HepG2 (cell line): ENCODE measurements around the gene MCM3. TPM values are rescaled to one million over a fixed set of nuclear protein-coding genes. Genes with fewer than 3 reads are reported as not detected.

Source experiments
- ATAC-seq: fragments of 200-7000 bp; cut with Tn5 transposase; 3 replicates; pipeline ENCODE4 v1.9.1; 2020; ENCODE audit warnings: mild to moderate bottlenecking, moderate library complexity
- BruUV-seq: library from RNA; stranded (reverse); fragments of 400-500 nt; replicated peaks from 2 replicates; lab custom pipeline; 2021; lab: Mats Ljungman, UMichigan
- CTCF ChIA-PET: fragments of 300-600 bp; formaldehyde crosslinking; extraction: SDS; loops from one replicate; lab custom pipeline; 2021; ENCODE audit warnings: low total read pairs, inconsistent platforms, low intra/inter-chr PET ratio; lab: Yijun Ruan, JAX
- POLR2A ChIA-PET: fragments of 350-600 bp; sonication (Branson Sonifier 250); formaldehyde crosslinking; loops from one replicate; lab custom pipeline; 2020; ENCODE audit warnings: antibody characterized with exemption, inconsistent platforms; lab: Yijun Ruan, JAX
- DNase-seq: peaks from one replicate; pipeline ENCODE4 v3.0.0-alpha.2; 2015; ENCODE audit warnings: low spot score
- FAIRE-seq: peaks from 3 replicates; lab custom pipeline; 2011; peaks lifted over from hg19 to GRCh38; lab: Jason Lieb, UNC
- H2AFZ ChIP-seq: one replicate; pipeline ENCODE4 v1.6.1; 2011; ENCODE audit warnings: low read length, inconsistent platforms
- H3K27ac ChIP-seq: fragments of 300-600 bp; 3 replicates; pipeline ENCODE4 v1.8.0; 2011; ENCODE audit warnings: mixed run types, mild to moderate bottlenecking, mixed read lengths, low read length, inconsistent platforms; ENCODE audit not compliant: insufficient read depth; ENCODE audit errors: extremely low read length
- H3K27me3 ChIP-seq, 2 experiments: fragments of 200-600 bp in 1 of 2; 2 replicates in 1 of 2; 3 replicates in 1 of 2; pipeline versions ENCODE4 v1.6.0 to v1.8.0; 2011; ENCODE audit warnings: low read length in 2 of 2, mild to moderate bottlenecking in 2 of 2, moderate library complexity in 2 of 2, inconsistent platforms in 1 of 2; ENCODE audit not compliant: insufficient read depth in 2 of 2, control insufficient read depth in 1 of 2
- H3K36me3 ChIP-seq, 2 experiments: fragments of 200-600 bp in 1 of 2; replicated peaks in 1 of 2; 2 replicates in 1 of 2; 3 replicates in 1 of 2; pipeline versions ENCODE4 v1.5.1 to v1.8.0; 2011; ENCODE audit warnings: low read length in 2 of 2, inconsistent platforms in 1 of 2; ENCODE audit not compliant: insufficient read depth in 2 of 2, control insufficient read depth in 1 of 2
- H3K4me1 ChIP-seq: 2 replicates; pipeline ENCODE4 v1.5.1; 2012; ENCODE audit warnings: low read length, inconsistent platforms; ENCODE audit not compliant: insufficient read depth
- H3K4me2 ChIP-seq: 2 replicates; pipeline ENCODE4 v1.6.0; 2011; ENCODE audit warnings: low read depth, low read length, inconsistent platforms
- H3K4me3 ChIP-seq, 3 experiments: fragments of 200-600 bp in 1 of 3; sonication (generic), shearing (Covaris generic) in 1 of 3; replicated peaks in 1 of 3; 2 replicates each; pipeline ENCODE4 v1.5.1; 2011 to 2016; ENCODE audit warnings: low read length in 3 of 3, inconsistent platforms in 2 of 3, low read depth in 2 of 3, mild to moderate bottlenecking in 2 of 3, control low read depth in 1 of 3, mixed read lengths in 1 of 3; ENCODE audit not compliant: insufficient read depth in 1 of 3
- H3K79me2 ChIP-seq: one replicate; pipeline ENCODE4 v1.6.1; 2011; ENCODE audit warnings: low read length, inconsistent platforms; ENCODE audit not compliant: insufficient read depth
- H3K9ac ChIP-seq: 2 replicates; pipeline ENCODE4 v1.6.0; 2011; ENCODE audit warnings: mild to moderate bottlenecking, low read depth, low read length, inconsistent platforms; ENCODE audit not compliant: insufficient read depth
- H3K9me3 ChIP-seq: 2 replicates; pipeline ENCODE4 v1.5.1; 2012; ENCODE audit warnings: mild to moderate bottlenecking, low read length
- H4K20me1 ChIP-seq: 2 replicates; pipeline ENCODE4 v1.6.0; 2011; ENCODE audit warnings: inconsistent platforms, mild to moderate bottlenecking, low read length, moderate library complexity; ENCODE audit not compliant: insufficient read depth
- FOXA3 ChIP-seq: IDR thresholded peaks from 2 replicates; pipeline ENCODE4 v1.6.1; 2016; ENCODE audit warnings: missing genetic modification reagents, missing compliant biosample characterization
- GABPB1 ChIP-seq: IDR thresholded peaks from 2 replicates; pipeline ENCODE4 v1.6.1; 2016; ENCODE audit warnings: mild to moderate bottlenecking, missing genetic modification reagents, moderate library complexity, missing compliant biosample characterization
- MAFG ChIP-seq: sonication (generic); formaldehyde crosslinking; IDR thresholded peaks from 2 replicates; pipeline ENCODE4 v1.5.1; 2020; ENCODE audit warnings: mild to moderate bottlenecking, missing genetic modification reagents
- SMAD3 ChIP-seq: sonication (generic); formaldehyde crosslinking; IDR thresholded peaks from 2 replicates; pipeline ENCODE4 v1.4.0; 2020; ENCODE audit warnings: missing genetic modification reagents
- SOX5 ChIP-seq: IDR thresholded peaks from 2 replicates; pipeline ENCODE4 v1.6.1; 2016; ENCODE audit warnings: borderline replicate concordance
- SP4 ChIP-seq: sonication (generic); formaldehyde crosslinking; IDR thresholded peaks from 2 replicates; pipeline ENCODE4 v1.8.1; 2023; ENCODE audit warnings: mild to moderate bottlenecking, missing genetic modification reagents
- ZFP37 ChIP-seq: sonication (generic); formaldehyde crosslinking; IDR thresholded peaks from 2 replicates; pipeline ENCODE4 v1.4.0; 2020; ENCODE audit warnings: missing genetic modification reagents, borderline replicate concordance
- ZNF713 ChIP-seq: sonication (generic); formaldehyde crosslinking; IDR thresholded peaks from 2 replicates; pipeline ENCODE4 v1.4.0; 2020; ENCODE audit warnings: mild to moderate bottlenecking, missing genetic modification reagents
- ZNF768 ChIP-seq: sonication (generic); formaldehyde crosslinking; IDR thresholded peaks from 2 replicates; pipeline ENCODE4 v1.4.0; 2020; ENCODE audit warnings: missing genetic modification reagents
- WGBS: methylation state at CpG from one replicate; pipeline ENCODE4 v1.1.6; 2017; ENCODE audit warnings: low lambda C conversion rate; 5-methylcytosine and 5-hydroxymethylcytosine counted together
- in situ Hi-C: cut with HindIII; loops from 2 replicates; pipeline ENCODE4 v1.10.0; 2017; ENCODE audit warnings: low pct_unique_long_range_greater_than_20kb; ENCODE audit not compliant: extremely low pct_ligation_motif_present
- intact Hi-C: fragments of 100-400 bp; cut with micrococcal nuclease; formaldehyde crosslinking; loops from one replicate; pipeline ENCODE4 v1.10.0; 2022; ENCODE audit not compliant: unreplicated experiment
- polyA plus RNA-seq, 8 experiments: library from polyadenylated mRNA; depleted of rRNA in 3 of 8; stranded (reverse) in 7 of 8; unstranded in 1 of 8; fragments of >200 nt; fragmentation: Illumina TruSeq in 4 of 8; extraction: Trizol in 4 of 8; gene quantifications; 2 replicates each; pipeline versions ENCODE4 v1.2.1 to v1.2.3, GENCODE V29; 2011 to 2016; ENCODE audit warnings: low read depth in 4 of 8, missing spikeins in 1 of 8, mixed read lengths in 1 of 8; ENCODE audit not compliant: insufficient read depth in 1 of 8
- total RNA-seq, 5 experiments: library from RNA; depleted of rRNA; stranded (reverse); fragments of >200 nt; fragmentation: Illumina TruSeq; extraction: Trizol; gene quantifications; 2 replicates each; pipeline ENCODE4 v1.2.3, GENCODE V29; 2016; ENCODE audit warnings: low read depth in 1 of 5

MCM3 gene
- total and polyA plus RNA-seq, 2 of the 13 experiments (the other 11 are each of a cell fraction or from before 2014, with no cell fraction given): 164 to 288 TPM

DNA sequence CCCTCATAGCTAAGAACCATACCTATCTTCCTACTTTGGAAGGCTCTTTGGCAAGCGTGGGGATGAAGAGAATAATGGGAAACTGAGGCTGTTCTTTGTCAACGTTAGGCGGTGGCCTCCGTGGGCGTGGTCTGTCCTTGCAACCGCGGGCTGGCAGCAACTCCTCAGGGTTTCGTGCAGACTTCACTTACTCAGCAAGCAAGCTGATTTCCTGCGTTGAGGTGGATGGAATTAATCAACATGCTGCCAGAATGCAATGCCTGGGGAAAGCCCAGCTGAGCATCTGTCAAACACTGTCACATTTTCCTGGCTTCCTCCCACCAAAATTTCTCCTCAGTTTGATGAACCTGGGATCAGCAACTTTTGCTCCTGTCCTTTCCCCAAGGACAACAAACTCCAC, 31.0 kb downstream of the MCM3 start:
- Histone ChIP-seq H3K9ac (no peak overlapping the region), H3K9me3 (no peaks in the 10 kb centered on the region), H3K4me2 (no peak overlapping the region), H3K79me2 (no peaks in the 10 kb centered on the region), H3K27ac (no peak overlapping the region), H3K36me3 (no peaks in the 10 kb centered on the region), H3K4me3 (no peak overlapping the region), H3K27me3 (peaks cover 0 to 20% of the 10 kb centered on the region in 2 experiments; a peak in 4 of 5 replicates), H2AFZ (no peak overlapping the region), H4K20me1 (no peaks in the 10 kb centered on the region), H3K4me1 (peaks cover 22% of the 10 kb centered on the region)
- ChIA-PET CTCF (no interaction called here), POLR2A (no interaction called here)
- no peak for ATAC-seq
- 24% methylated on average over 9 of the region's 9 CpGs for WGBS
- DNase-seq: no peak
- intact Hi-C loops: no loop called here
- TF ChIP-seq ZFP37 (CRISPR knock-in tag) (no peak), ZNF713 (no peak), SOX5 (no peak), SP4 (CRISPR knock-in tag) (no peak)
- no peak for FAIRE-seq
- BruUV-seq: no TSS peak
- in situ Hi-C loops: no loop called here

DNA sequence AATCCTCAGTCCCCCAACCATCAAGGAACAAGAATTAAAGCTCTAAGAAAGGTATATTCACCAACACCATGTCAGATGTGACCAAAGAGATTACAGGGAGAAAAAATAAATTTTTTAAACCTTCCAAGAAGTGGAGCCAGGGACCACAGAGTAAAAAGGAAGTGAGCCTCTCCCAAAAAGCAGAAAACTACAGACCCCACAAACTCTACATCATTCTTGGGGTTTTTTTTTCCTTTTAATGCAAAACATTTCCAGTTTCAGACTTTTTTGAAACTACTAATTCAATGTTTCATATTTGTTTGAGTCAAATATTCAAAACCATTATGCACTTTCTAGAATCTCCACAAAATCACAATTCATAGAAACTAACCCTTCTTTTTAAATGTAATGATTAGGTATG, 33.4 kb downstream of the MCM3 start:
- H3K27me3 ChIP-seq: peaks cover 0 to 20% of the 10 kb centered on the region in 2 experiments; a peak in 4 of 5 replicates

More for the DNA sequence above, 33.4 kb downstream of the MCM3 start:
- ChIA-PET POLR2A (no interaction called here), CTCF (no interaction called here)
- no peak overlapping the region for H3K27ac ChIP-seq
- intact Hi-C loops (no loop called here), in situ Hi-C loops (no loop called here)
- no peaks in the 10 kb centered on the region for H4K20me1 ChIP-seq
- no peaks in the 10 kb centered on the region for H3K79me2 ChIP-seq
- no peak overlapping the region for H2AFZ ChIP-seq
- BruUV-seq: no TSS peak
- H3K9me3 ChIP-seq: no peaks in the 10 kb centered on the region
- H3K4me3 ChIP-seq: no peak overlapping the region
- peaks cover 46% of the 10 kb centered on the region for H3K4me1 ChIP-seq
- no peak for TF ChIP-seq FOXA3 (CRISPR knock-in tag)
- no peak for TF ChIP-seq ZNF768
- no peak for TF ChIP-seq GABPB1 (CRISPR knock-in tag)
- no peak for TF ChIP-seq MAFG (CRISPR knock-in tag)
- TF ChIP-seq SMAD3: no peak
- FAIRE-seq (no peak), ATAC-seq (no peak), DNase-seq (no peak)
- no peak overlapping the region for H3K9ac ChIP-seq
- no peak overlapping the region for H3K4me2 ChIP-seq
- H3K36me3 ChIP-seq: no peaks in the 10 kb centered on the region
